Endothelial cell of umbilical vein (primary cell): Measurements from ENCODE around the gene DDX42.

Source experiments
- CTCF ChIP-seq, 2 donors: IDR thresholded peaks; 1 replicate in 1 of 2; 2 replicates in 1 of 2; pipeline ENCODE4 v1.5.1; 2011; ENCODE audit warnings: low read length in 2 of 2, mild to moderate bottlenecking in 2 of 2, moderate library complexity in 2 of 2, control low read depth in 1 of 2, inconsistent platforms in 1 of 2, low read depth in 1 of 2; ENCODE audit not compliant: insufficient read depth in 1 of 2; ENCODE audit errors: extremely low read depth in 1 of 2
- JUN ChIP-seq: IDR thresholded peaks from 2 replicates; pipeline ENCODE4 v1.6.1; 2011; ENCODE audit warnings: borderline replicate concordance, low read depth; ENCODE audit not compliant: insufficient read length, insufficient read depth

- TF ChIP-seq JUN (no peak), CTCF (IDR thresholded peaks at IDR 0.05; ENCODE audit: extremely low read depth in 1 of 2, insufficient read depth in 1 of 2, low read depth in 1 of 2, low read length in 2 of 2) (no peak)
Observed at GRCh38 chr17:63740464-63741142, 33.4 kb upstream of the DDX42 start.
